Mesothelial cell of epicardium (in vitro differentiated cells): Measurements from ENCODE around the gene TUT4. TPM values are rescaled to one million over a fixed set of nuclear protein-coding genes. Genes with fewer than 3 reads are reported as not detected.

Experiments
- DNase-seq, 2 experiments: peaks; one replicate each; pipeline ENCODE4 v3.0.0; 2021; ENCODE audit warnings: low spot score in 2 of 2; ENCODE audit not compliant: unreplicated experiment in 2 of 2
- H3K27ac Mint-ChIP-seq: 2 replicates; pipeline ENCODE4 v1.8.0; 2021; ENCODE audit warnings: mixed read lengths
- H3K27me3 Mint-ChIP-seq: 2 replicates; pipeline ENCODE4 v1.8.0; 2021; ENCODE audit warnings: low read depth, mixed read lengths
- H3K36me3 Mint-ChIP-seq: 2 replicates; pipeline ENCODE4 v1.8.0; 2021; ENCODE audit warnings: mixed read lengths
- H3K4me1 Mint-ChIP-seq: 2 replicates; pipeline ENCODE4 v1.8.0; 2021; ENCODE audit warnings: mixed read lengths
- H3K4me3 Mint-ChIP-seq: 2 replicates; pipeline ENCODE4 v1.8.0; 2021; ENCODE audit warnings: mild to moderate bottlenecking, moderate library complexity, mixed read lengths
- H3K9me3 Mint-ChIP-seq: 2 replicates; pipeline ENCODE4 v1.8.0; 2021; ENCODE audit warnings: mixed read lengths
- CTCF ChIP-seq: fragments of 200-600 bp; sonication (generic); IDR thresholded peaks from one replicate; pipeline ENCODE4 v1.5.0; 2021; ENCODE audit warnings: antibody characterized with exemption; ENCODE audit not compliant: unreplicated experiment
- total RNA-seq: library from RNA; stranded (reverse); gene quantifications from 3 replicates; pipeline ENCODE4 v1.2.1, GENCODE V29; 2021

TUT4 gene
- total RNA-seq, 1 donor from 2014 or later = 129 TPM

DNA sequence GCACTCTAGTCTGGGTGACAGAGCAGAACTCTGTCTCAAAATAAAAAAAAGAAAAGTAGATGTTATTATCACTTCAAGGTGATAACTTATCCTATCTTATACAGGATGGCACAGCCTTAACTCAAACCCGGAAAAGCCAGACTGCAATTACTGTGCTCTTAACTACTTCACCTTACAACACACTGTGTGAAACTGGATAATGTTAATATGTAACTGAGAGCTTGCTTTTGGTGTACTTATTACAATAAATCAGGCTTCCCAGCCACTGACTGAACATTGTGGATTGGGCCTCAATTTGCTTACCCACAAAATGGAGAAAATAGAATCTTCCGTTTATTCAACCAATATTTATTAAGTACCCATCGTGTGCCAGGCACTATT is 150.0 kb downstream of the TUT4 start:
- DNase-seq = no peak
- Mint-ChIP-seq H3K27me3 (no peaks in the 10 kb centered on the region), H3K9me3 (no peaks in the 10 kb centered on the region), H3K4me1 (peaks cover 28% of the 10 kb centered on the region), H3K36me3 (peaks cover 16% of the 10 kb centered on the region), H3K27ac (no peak overlapping the region), H3K4me3 (peak overlapping the region; percentile 100)
- no peak for TF ChIP-seq CTCF

- no peak overlapping the region for H3K27ac Mint-ChIP-seq
- no peak for DNase-seq
- H3K27me3 Mint-ChIP-seq = no peaks in the 10 kb centered on the region
- H3K4me3 Mint-ChIP-seq = no peak overlapping the region
- TF ChIP-seq CTCF = no peak
- no peaks in the 10 kb centered on the region for H3K9me3 Mint-ChIP-seq
- H3K36me3 Mint-ChIP-seq = peaks cover 6% of the 10 kb centered on the region
- H3K4me1 Mint-ChIP-seq = peaks cover 17% of the 10 kb centered on the region
Observed at GRCh38 chr1:52400131-52400530, 152.8 kb downstream of the TUT4 start.

DNA sequence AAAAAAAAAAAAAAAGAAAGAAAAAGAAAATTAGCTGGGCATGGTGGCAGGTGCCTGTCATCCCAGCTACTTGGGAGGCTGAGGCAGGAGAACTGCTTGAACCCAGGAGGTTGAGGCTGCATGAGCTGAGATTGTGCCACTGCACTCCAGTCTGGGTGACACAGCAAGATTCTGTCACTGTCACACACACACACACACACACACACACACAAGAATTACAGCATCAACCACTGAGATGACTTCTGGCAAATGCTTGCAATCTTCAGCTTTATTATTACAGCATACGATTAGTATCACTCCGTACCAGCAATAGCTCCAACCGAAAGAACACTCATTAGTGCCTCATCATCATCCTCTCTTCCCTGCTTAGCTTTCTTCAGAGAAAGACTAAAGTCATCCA is 153.3 kb downstream of the TUT4 start:
- no peak overlapping the region for H3K27ac Mint-ChIP-seq
- DNase-seq = no peak

GRCh38 chr1:52393174-52393573 is 159.7 kb downstream of the TUT4 start:
- Mint-ChIP-seq H3K9me3 (no peaks in the 10 kb centered on the region), H3K27me3 (no peaks in the 10 kb centered on the region), H3K4me1 (no peaks in the 10 kb centered on the region), H3K36me3 (peaks cover 17% of the 10 kb centered on the region), H3K27ac (no peak overlapping the region), H3K4me3 (no peak overlapping the region)
- TF ChIP-seq CTCF = no peak
- no peak for DNase-seq

More for the DNA sequence above, 153.3 kb downstream of the TUT4 start:
- Mint-ChIP-seq H3K4me1 (peaks cover 16% of the 10 kb centered on the region), H3K9me3 (no peaks in the 10 kb centered on the region), H3K36me3 (peaks cover 9% of the 10 kb centered on the region), H3K27me3 (no peaks in the 10 kb centered on the region), H3K4me3 (no peak overlapping the region)
- no peak for TF ChIP-seq CTCF

- H3K9me3 Mint-ChIP-seq = no peaks in the 10 kb centered on the region
- no peaks in the 10 kb centered on the region for H3K4me1 Mint-ChIP-seq
- DNase-seq = no peak
- no peak overlapping the region for H3K27ac Mint-ChIP-seq
- peaks cover 12% of the 10 kb centered on the region for H3K36me3 Mint-ChIP-seq
- TF ChIP-seq CTCF = no peak
- H3K27me3 Mint-ChIP-seq = no peaks in the 10 kb centered on the region
- no peak overlapping the region for H3K4me3 Mint-ChIP-seq
Observed at GRCh38 chr1:52386458-52386857, 166.4 kb downstream of the TUT4 start.

DNA sequence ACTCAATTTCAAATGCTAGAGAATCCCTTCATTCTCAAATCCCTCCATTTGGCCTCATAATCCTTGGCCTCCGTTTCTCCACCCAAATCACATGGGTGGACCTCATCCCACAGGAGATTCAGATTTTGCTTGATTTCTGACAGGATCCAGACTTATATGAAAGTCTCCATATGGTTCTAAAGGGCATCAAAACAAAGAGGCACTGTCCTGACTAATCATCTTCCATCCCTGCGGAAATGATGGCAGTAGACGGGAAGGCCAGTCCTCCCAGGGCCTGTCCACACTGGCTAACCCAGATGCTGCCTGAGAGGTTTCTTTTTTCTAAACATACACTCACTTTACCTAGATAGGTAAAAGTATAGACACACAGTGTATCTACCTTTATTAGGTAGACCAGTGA is 167.5 kb downstream of the TUT4 start:
- no peaks in the 10 kb centered on the region for H3K27me3 Mint-ChIP-seq
- no peak for DNase-seq
- H3K4me1 Mint-ChIP-seq = no peaks in the 10 kb centered on the region
- H3K4me3 Mint-ChIP-seq = no peak overlapping the region
- TF ChIP-seq CTCF = no peak
- no peak overlapping the region for H3K27ac Mint-ChIP-seq
- H3K9me3 Mint-ChIP-seq = no peaks in the 10 kb centered on the region
- H3K36me3 Mint-ChIP-seq = peaks cover 10% of the 10 kb centered on the region
